Prostate gland (tissue), 2 donors: Measurements from ENCODE around the gene LPAR1. TPM values are rescaled to one million over a fixed set of nuclear protein-coding genes. Genes with fewer than 3 reads are reported as not detected.

Experiments
- DNase-seq: peaks from one replicate; pipeline ENCODE4 v3.0.0-alpha.2; 2019; ENCODE audit warnings: low spot score
- H3K27ac ChIP-seq, 2 donors: fragments of 200-600 bp; sonication (generic); 2 replicates each; pipeline ENCODE4 v1.5.1; 2017 to 2019
- H3K27me3 ChIP-seq: fragments of 200-600 bp; sonication (generic); replicated peaks from 2 replicates; pipeline ENCODE4 v1.5.1; 2019; ENCODE audit not compliant: insufficient read depth
- H3K36me3 ChIP-seq, 2 donors: fragments of 200-600 bp; sonication (generic); 1 replicate in 1 of 2; 2 replicates in 1 of 2; pipeline versions ENCODE4 v1.5.1 to v1.8.1; 2017 to 2019
- H3K4me1 ChIP-seq: fragments of 200-600 bp; sonication (generic); replicated peaks from 2 replicates; pipeline ENCODE4 v1.5.1; 2019
- H3K4me3 ChIP-seq, 2 donors: fragments of 200-600 bp; sonication (generic); 2 replicates each; pipeline ENCODE4 v1.5.1; 2017 to 2019
- H3K9me3 ChIP-seq: fragments of 200-600 bp; sonication (generic); 2 replicates; pipeline ENCODE4 v1.5.1; 2017
- POLR2A ChIP-seq: fragments of 450-650 bp; IDR thresholded peaks from one replicate; pipeline ENCODE4 v1.6.1; 2016; ENCODE audit warnings: antibody characterized with exemption, mild to moderate bottlenecking
- POLR2AphosphoS5 ChIP-seq: sonication (generic); formaldehyde crosslinking; IDR thresholded peaks from one replicate; pipeline ENCODE4 v1.6.1; 2017; ENCODE audit warnings: antibody characterized with exemption
- WGBS: methylation state at CpG from one replicate; pipeline ENCODE4 v1.1.5; 2018; 5-methylcytosine and 5-hydroxymethylcytosine counted together
- intact Hi-C: fragments of 100-400 bp; cut with DNase I; formaldehyde crosslinking; loops from one replicate; pipeline ENCODE4 v1.14.2; 2022
- total RNA-seq, 2 donors: library from RNA; depleted of rRNA; stranded (reverse); fragments of >200 nt; gene quantifications; one replicate each; pipeline ENCODE4 v1.1.0, GENCODE V29; 2016
- TF ChIP-seq, protein P1 (sequence below), 4 experiments: fragments of 200-600 bp in 2 of 4; fragments of 450-650 bp in 2 of 4; sonication (generic) in 2 of 4; IDR thresholded peaks; 1 replicate in 3 of 4; 2 replicates in 1 of 4; pipeline ENCODE4 v1.5.1; 2016 to 2019; ENCODE audit warnings: antibody characterized with exemption in 4 of 4, mild to moderate bottlenecking in 2 of 4, moderate library complexity in 2 of 4

Gene LPAR1
- total RNA-seq, 2 donors from 2014 or later: 10.8 to 29.2 TPM

- Histone ChIP-seq H3K27ac (peak overlapping the region in 1 of 2 donors; percentile 1), H3K4me1 (no peaks in the 10 kb centered on the region), H3K9me3 (no peaks in the 10 kb centered on the region), H3K4me3 (no peak overlapping the region), H3K36me3 (no peaks in the 10 kb centered on the region), H3K27me3 (no peaks in the 10 kb centered on the region)
- WGBS: 70% methylated on average over 1 of the region's 1 CpG
- DNase-seq: no peak
- TF ChIP-seq POLR2A (no peak), POLR2AphosphoS5 (no peak)
- TF ChIP-seq, protein P1, sequence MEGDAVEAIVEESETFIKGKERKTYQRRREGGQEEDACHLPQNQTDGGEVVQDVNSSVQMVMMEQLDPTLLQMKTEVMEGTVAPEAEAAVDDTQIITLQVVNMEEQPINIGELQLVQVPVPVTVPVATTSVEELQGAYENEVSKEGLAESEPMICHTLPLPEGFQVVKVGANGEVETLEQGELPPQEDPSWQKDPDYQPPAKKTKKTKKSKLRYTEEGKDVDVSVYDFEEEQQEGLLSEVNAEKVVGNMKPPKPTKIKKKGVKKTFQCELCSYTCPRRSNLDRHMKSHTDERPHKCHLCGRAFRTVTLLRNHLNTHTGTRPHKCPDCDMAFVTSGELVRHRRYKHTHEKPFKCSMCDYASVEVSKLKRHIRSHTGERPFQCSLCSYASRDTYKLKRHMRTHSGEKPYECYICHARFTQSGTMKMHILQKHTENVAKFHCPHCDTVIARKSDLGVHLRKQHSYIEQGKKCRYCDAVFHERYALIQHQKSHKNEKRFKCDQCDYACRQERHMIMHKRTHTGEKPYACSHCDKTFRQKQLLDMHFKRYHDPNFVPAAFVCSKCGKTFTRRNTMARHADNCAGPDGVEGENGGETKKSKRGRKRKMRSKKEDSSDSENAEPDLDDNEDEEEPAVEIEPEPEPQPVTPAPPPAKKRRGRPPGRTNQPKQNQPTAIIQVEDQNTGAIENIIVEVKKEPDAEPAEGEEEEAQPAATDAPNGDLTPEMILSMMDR (IDR thresholded peaks at IDR 0.05): no peak
- intact Hi-C loops: no loop called here
Measured at GRCh38 chr9:110900456-110900855, 137.8 kb downstream of the LPAR1 start.

DNA sequence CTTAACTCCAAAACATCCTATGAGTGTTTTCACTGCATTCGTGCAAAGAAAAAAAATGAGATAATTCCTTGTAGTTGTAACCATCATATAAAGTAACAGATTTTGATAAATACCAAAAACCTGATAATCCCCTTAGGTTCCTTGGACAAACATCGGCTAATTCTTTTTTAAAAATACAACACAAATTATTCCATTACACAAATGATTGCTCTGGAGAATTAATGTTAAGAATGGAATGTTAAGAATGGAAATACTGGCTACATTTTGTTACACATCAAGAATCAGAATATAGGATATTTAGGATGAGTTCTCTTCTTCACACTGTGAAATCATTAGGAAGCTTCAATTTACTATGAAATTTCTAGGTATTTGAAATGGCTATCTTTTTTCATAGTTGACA lies 139.4 kb downstream of the LPAR1 start:
- no peak for DNase-seq
- Histone ChIP-seq H3K27ac (no peak overlapping the region), H3K9me3 (no peaks in the 10 kb centered on the region), H3K4me3 (no peak overlapping the region), H3K36me3 (no peaks in the 10 kb centered on the region), H3K27me3 (no peaks in the 10 kb centered on the region), H3K4me1 (no peaks in the 10 kb centered on the region)
- 92% methylated on average over 2 of the region's 2 CpGs for WGBS
- intact Hi-C loops: no loop called here
- no peak for TF ChIP-seq POLR2AphosphoS5
- TF ChIP-seq, protein P1 (IDR thresholded peaks at IDR 0.05): no peak
- no peak for TF ChIP-seq POLR2A

GRCh38 chr9:110898358-110898757 lies 139.9 kb downstream of the LPAR1 start:
- Histone ChIP-seq H3K27ac (no peak overlapping the region), H3K36me3 (no peaks in the 10 kb centered on the region), H3K4me3 (no peak overlapping the region), H3K4me1 (no peaks in the 10 kb centered on the region), H3K27me3 (no peaks in the 10 kb centered on the region), H3K9me3 (no peaks in the 10 kb centered on the region)
- WGBS: 62% methylated on average over 7 of the region's 7 CpGs
- DNase-seq: no peak
- TF ChIP-seq, protein P1 (IDR thresholded peaks at IDR 0.05): no peak
- TF ChIP-seq POLR2A: no peak
- TF ChIP-seq POLR2AphosphoS5: no peak
- intact Hi-C loops: no loop called here

DNA sequence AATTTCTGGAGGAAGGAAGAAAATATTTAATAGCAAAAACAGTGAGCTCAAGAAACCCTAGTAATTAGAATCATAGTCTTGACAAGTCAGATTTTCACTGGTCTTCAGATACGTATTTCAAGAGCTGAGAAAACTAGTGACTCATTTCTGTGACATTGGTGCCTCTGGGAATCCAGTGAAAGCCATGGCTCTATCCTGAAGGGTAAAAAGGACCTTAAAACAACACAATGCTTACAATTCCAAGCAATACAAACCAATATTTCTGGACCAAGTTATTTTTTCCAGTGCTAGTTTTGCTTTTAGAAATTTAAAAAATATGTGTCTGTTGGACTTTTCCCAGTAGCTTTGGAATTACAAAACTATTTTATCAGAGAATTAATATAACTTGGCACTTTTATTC lies 140.3 kb downstream of the LPAR1 start:
- intact Hi-C loops: no loop called here
- Histone ChIP-seq H3K4me3 (no peak overlapping the region), H3K27me3 (no peaks in the 10 kb centered on the region), H3K9me3 (no peaks in the 10 kb centered on the region), H3K27ac (no peak overlapping the region), H3K4me1 (no peaks in the 10 kb centered on the region), H3K36me3 (no peaks in the 10 kb centered on the region)
- no peak for TF ChIP-seq POLR2A
- TF ChIP-seq, protein P1 (IDR thresholded peaks at IDR 0.05): no peak
- TF ChIP-seq POLR2AphosphoS5: no peak
- DNase-seq: no peak
- 77% methylated on average over 1 of the region's 1 CpG for WGBS

DNA sequence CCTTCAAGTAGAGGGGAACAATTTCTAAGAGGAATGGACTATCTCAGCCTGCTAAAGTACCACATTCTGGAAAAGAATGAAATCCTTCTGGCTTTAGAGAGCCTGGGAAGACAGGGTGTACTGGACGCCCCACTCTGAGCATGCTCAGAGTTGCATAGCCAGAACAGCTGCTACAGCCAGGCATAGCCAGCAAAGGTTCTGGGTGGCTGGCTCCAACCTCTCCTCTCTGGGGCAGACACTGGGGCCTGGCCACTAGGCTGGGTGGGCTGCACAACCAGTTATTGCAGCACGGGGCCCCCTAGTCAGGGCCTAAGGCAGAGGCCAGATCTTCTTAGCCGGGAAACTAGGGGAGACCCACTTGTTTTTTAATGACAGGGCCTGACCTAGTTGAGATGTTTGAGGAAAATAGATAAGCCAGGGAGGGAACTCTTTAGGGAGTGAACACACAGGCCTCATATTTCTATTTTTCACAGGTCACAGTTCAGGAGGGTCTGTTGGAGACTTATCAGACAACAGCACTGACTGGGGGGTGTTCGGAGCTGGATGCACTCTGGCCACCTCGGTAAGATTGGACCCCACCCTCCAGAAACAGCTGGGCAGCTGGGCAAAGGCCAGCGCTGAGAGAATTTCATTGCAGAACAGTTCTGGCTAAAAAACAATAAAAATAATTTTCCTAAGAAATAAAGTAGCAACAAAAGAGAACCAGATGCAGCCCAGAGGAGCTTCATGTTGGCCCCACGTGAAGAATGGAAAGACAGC lies 142.9 kb downstream of the LPAR1 start:
- no peak for TF ChIP-seq POLR2AphosphoS5
- TF ChIP-seq POLR2A: no peak
- TF ChIP-seq, protein P1 (IDR thresholded peaks at IDR 0.05): no peak
- no peak for DNase-seq
- Histone ChIP-seq H3K36me3 (no peaks in the 10 kb centered on the region), H3K27me3 (no peaks in the 10 kb centered on the region), H3K4me3 (no peak overlapping the region), H3K27ac (no peak overlapping the region), H3K4me1 (no peaks in the 10 kb centered on the region), H3K9me3 (no peaks in the 10 kb centered on the region)
- intact Hi-C loops: no loop called here
- WGBS: 65% methylated on average over 7 of the region's 7 CpGs
